GM21526 (cell line): Measurements from ENCODE around the gene TSC2.

Experiments used
- ATAC-seq: cut with Tn5 transposase; IDR thresholded peaks from one replicate; pipeline ENCODE4 v1.9.1; 2021; ENCODE audit warnings: moderate library complexity; ENCODE audit not compliant: unreplicated experiment, low FRiP score

Gene TSC2

DNA sequence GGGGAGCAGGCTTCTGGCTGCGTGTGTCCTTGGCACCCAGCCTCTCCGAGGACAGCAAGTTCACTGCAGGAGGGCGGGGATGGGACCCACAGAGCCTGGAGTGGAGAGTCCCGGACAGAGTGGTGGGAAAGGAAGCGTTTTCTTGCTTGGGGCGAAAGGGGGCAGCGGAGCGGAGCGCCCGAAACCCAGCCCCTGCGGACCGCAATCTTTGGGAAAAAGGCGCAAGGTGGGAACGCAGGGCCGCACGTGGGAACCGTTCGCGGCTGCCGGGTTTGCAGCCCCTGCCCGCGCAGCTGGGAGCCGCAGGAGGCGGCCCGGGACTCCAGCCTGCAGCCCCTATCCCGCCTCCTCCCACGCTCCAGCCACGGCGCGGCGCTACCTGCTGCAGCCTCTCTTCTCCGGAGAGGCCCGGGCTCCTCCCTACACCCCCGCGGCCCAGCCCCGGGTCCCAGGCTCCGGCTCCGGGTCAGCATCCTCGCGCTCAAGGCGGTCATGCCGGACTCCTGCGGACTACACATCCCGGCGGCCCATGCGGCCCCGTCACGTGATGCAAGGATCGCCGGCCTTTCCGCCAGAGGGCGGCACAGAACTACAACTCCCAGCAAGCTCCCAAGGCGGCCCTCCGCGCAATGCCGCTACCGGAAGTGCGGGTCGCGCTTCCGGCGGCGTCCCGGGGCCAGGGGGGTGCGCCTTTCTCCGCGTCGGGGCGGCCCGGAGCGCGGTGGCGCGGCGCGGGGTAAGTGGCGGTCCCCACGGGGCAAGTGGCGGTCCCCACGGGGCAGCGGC is at the start of gene TSC2, which contains the start of gene NTHL1:
Gene TSC2 (plus strand): TSS at position 656 of the 786 bp plus-strand sequence. CDS start 631 bp downstream, outside the sequence.
Gene NTHL1 (minus strand): TSS at position 505 of the 786 bp plus-strand sequence. CDS start 11 bp downstream, at position 494.
- peak; percentile 70 for ATAC-seq

DNA sequence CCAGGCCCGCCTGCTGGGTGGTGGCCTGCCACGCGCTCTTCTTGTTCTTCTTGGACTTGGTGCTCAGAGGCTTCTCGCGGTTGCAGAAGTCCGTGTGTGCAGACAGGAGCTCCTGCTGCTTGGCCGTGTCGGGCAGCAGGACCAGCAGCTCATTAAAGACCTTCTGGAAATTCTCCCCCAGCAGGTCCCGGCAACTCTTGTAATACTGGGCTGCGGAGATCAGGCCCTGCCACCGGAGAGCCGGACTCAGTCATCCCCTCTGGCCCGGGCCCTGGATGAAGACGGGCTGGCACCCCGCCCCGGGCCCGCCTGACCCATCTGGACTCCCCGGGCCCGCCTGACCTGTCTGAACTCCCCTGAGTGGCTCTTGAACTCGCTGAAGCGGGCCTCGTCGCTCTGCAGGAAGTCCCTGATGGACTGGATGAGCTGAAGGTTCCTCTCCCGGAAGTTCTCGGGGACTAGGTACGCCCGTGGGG is 49.4 kb upstream of the TSC2 start:
- ATAC-seq, result no peak

DNA sequence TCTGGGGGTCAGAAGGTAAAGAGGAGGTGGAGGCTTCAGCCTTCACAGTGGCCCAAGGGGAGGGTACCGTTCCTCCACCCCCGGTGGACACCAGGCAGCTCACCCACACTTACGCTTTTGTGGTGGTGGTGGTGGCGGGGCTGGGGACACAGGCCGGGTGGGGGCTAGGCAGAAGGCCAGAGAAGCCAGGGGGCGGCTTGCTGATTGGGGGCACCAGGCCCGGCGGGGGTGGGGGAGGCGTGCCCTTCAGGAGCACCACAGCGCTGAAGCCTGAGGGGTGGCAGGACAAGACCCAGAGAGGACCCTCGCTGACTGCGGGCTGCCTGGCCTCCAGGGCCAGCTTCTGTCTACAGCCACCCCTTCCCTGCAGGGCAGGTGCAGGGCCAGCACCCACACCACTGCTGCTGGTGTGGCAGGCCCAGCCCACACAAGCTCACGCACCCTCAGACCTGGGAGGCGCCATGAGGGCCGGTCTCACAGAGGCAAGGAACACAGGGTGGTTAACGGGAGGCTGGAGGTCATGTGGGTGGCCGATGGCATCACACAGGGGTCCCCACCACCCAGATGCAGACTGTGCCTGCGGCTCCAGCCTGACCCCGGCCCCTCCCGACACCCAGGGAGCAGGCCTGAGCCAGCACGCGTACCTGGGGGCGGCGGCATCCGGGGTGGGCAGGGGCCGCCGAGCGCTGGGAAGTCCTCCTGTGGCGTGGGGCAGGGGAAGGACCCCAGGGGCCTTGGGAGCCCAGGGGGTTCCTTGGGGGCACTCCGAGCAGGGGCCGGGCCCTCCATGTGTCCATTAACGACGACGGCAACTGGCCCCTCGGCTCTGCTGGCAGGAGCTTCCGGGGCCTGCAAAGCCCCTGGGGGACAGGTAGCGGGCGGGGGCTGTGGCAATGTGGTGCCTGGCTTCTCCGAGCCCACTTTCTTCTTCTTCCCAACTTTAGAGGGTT is 48.7 kb upstream of the TSC2 start:
- ATAC-seq, result no peak

DNA sequence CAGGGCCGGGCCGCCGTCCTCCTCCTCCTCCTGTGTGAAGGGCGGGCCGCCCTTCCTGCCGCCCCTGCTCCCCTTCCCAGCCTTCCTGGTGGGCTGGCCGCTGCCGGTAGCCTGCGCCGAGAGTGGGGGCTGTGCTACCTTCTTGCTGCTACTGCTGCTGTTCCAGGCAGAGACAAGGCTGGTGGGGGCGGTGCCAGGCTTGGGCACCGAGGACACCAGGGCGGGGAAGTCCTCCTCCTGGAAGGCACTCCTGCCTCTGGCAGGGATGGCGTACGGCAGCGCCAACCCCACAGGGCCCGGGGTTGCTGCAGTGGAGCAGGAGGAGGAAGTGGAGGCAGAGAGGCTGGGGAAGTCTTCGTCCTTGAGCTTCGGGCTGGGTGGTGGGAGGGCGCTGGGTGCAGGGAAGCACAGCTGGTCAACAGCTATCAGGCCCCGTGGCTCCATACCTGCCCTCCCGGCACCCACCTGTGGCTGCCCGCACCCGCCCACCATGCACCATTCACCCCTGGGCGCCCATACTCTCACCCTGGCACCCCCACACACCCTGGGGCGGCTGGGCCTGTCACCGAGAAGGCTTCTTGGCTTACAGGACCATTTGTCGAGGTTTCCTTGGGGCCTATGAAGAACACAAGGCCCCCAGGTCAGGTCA is 47.8 kb upstream of the TSC2 start:
- ATAC-seq, result no peak

DNA sequence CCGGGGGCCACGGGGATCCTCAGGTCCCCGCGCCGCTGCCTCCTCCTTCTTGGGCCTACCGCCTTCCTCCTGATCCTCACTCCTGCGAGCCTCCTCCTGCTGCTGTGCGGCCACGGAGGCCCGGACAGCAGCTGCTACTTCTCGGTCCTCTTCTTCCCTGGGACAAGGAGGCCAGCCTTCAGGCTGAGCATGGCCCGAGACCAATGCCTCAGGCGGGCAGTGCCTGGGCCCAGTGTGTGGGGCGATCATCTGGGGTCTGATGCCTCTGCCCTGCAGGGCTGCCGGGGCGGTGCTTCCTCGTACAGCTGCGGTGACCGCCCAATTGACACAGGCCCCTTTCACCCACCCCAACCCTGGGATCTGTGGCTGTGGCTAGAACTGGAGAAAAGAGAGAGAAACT is 46.8 kb upstream of the TSC2 start:
- ATAC-seq, result no peak

DNA sequence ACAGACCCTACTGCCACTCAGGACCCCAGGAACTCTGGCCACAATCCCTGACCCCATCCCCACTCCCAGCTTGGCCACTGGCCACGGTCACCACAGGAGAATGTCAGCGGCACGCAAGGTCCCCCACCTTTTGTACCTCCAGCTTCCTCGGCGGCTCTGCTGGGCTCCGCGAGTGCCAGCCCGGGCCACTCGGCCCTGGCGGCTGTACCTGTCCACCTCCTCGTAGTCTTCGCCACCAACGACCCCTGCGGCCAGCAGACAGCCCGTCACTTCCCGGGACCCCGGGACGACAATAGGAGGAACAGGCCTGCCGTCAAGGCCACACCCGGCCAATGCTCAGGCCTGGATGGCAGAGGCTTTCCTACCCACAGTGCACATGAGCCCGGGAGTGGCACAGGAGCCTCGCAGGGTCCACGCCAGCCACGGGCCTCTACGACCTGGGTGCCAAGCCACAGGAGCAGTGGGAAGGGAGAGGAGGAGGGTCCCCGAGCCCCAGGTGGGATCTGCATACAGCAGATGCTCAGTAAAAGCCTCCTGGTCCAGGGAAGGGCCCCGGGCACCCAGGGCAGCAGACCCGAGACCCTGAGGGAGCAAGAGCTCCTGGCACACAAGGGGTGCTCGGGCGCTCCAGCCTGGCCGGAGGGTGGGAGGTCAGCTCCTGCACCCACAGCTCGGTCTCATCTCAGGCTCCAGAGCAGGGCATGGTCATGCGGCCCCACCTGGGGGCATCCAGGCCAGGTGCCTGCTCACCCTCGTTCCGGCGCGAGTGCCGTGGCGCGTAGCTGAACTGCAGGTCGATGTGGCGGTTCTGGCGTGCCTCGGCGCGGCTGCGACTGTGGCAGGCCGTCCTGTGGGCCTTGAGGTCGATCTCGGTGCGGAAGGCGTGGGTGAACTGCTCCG is 46.1 kb upstream of the TSC2 start:
- no peak for ATAC-seq

DNA sequence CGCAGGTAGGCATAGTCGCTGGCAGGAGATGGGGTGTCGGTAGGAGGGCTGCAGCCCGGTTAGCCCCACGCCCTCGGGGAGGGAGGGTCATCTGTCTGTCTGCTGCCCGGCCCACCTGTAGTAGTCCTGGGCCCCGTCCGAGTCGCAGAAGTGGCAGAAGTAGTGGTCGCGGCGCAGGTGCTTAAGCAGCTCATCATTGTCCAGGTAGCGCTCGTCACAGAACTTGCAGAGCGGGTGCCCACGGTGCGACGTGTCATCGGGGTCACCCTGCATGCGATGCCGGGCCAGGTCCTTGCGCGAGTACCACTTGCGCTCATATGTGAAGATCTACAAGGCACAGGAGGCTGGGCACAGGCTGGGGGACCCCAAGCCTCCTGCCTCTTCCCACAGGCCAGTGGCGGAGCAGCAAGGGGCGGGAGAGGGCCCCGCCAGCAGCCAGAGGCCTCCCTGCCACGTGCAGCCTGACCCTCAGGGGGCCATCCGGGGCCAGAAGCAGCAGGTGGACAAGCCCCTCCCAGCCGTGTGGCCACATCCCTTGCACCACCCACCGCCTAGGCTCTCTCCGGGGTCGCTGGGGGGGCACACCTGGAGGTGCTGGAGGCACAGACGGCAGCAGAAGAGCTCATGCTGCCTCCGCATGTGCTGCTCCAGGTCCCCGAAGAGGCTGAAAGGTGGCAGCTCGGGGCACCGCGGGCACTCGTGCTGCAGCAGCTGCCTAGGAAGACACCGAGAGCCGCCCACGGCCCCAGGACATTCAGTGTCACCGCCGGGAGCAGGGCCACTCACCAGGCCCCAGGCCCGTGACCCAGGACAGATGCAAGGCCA is 45.2 kb upstream of the TSC2 start:
- ATAC-seq, result no peak

DNA sequence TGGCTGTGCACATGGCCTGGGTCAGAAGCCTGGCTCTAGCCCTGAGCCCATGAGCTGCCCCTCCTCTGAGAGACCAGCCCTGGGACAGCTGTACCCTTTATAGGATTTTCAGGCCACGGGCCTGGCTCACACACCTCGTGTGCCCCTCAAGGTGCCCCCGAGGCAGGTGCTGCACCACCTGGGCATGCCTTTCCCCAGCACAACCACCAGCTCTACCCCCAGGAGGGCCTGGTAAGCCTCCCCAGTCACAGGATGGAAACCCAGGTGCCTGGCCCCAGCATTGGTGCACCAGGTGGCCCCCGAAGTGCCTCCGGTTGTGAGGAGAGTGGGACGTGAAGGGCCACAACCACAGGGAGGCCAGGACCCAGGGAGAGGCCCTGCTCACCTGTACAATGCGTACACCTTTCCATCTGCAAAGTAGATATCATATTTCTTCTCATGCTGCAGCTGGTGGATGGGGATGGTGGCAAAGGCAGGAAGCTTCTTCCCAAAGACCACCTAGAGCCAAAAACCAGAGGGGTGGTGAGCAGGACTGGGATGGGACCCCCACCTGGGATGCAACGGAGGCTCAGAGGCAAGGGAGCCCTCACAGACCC is 44.5 kb upstream of the TSC2 start:
- ATAC-seq, result no peak

DNA sequence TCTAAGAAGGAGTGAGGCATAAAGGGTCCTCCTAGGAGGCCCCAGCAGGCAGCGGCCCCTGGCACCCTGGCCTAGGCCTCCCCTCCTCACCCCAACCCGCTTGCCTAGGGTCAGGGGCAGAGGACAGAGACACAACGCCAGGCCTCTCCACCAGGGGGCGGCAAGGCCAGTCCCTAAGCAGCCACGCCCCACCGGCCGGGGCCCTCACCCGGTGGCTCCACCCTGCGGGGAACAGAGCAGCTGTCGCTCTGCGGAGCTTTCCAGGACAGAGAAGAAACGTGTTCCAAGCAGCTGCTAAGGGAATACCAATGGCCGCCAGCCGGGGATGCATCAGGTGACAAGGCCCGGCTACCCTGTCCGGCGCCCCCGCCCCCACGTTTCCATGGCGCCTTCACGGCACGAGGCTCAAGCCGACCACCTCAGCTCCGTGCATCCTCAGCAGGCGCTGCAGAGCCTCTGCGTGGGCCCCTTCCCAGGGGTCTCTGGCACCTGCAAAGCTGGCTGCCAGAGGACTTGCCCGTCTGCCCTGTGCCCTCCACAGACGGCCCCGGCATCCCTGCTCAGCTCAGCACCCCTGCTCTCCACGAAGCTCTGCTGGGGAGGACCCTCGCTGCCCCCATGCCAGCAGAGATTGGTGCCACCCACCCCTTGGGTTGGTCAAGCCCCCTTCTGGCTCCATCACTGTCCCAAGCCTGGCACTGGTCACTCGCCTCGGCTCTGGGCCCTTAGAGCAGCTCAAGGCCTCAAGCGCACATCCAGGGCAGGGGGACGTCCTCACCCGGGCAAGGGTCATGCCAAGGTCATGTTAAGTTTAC is 43.8 kb upstream of the TSC2 start:
- ATAC-seq, result no peak

DNA sequence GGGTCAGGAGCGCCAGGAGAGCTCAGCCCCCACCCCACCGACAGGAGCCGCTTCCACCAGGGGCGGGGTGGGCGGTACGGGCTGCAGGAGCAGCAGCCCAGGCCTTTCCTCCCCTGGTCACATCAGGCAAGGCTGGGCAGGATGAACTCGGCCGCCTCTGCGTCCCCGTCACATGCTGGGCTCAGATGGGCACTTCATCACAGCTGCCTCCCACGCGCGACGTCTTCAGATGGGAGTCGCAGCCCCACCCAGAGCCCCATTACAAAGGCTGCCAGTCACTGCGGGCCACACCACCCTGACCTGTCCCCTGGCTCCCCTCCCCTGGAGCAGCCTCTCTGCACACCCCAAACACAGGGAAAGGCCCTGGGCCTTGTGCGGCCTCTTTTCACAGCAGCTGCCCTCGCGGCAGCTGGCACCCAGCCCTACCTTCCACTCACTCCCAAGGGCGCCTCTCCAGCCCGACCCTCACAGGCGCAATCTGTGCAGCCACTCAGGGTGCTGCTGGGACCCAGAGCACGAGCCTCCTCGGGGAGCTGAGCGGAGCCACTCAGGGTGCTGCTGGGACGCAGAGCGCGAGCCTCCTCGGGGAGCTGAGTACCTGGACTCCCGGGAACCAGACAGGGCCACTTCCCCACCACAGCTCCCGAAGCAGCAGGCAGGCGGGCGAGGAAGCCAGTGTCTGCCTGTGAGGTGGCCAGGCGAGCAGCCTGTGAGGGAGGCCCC is 42.8 kb upstream of the TSC2 start:
- ATAC-seq, result no peak

DNA sequence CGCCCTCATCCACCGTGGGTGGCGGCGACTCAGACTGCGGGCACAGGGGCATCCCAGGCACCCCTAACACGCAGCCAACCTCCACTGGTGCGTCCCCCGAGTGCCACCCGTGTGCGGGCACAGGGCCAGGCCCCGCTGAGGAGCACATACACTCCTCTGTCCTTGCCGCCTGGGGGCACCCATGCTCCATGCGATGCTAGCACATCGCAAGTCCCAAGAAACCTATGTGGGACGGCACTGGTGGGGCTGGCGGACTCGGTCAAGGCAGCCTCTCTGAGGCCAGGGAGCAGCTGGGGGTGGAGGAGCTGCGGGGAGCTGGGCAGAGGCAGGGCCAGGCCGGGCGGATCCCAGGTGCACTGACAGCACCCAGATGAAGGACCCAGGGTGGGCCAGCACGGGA is 42.1 kb upstream of the TSC2 start:
- no peak for ATAC-seq

DNA sequence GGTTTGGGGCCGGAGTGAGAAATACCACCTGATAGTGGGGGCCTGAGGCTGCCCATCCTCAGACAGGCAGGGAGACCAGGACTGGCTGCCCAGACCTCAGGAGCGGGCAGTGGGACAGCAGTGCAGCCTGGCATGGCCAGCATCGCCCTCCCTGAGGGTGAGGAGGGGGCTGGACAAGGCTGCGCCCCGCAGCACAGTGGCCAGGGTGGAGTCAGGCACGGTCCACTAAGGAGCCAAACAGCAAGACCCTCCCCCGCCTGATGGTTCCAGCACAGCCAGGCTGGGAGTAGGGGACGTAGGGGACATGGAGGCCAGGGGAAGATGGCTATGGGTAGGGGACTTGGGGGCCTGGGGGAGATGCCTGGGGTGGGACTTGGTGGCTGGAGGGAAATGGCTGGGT is 41.5 kb upstream of the TSC2 start:
- ATAC-seq, result no peak

DNA sequence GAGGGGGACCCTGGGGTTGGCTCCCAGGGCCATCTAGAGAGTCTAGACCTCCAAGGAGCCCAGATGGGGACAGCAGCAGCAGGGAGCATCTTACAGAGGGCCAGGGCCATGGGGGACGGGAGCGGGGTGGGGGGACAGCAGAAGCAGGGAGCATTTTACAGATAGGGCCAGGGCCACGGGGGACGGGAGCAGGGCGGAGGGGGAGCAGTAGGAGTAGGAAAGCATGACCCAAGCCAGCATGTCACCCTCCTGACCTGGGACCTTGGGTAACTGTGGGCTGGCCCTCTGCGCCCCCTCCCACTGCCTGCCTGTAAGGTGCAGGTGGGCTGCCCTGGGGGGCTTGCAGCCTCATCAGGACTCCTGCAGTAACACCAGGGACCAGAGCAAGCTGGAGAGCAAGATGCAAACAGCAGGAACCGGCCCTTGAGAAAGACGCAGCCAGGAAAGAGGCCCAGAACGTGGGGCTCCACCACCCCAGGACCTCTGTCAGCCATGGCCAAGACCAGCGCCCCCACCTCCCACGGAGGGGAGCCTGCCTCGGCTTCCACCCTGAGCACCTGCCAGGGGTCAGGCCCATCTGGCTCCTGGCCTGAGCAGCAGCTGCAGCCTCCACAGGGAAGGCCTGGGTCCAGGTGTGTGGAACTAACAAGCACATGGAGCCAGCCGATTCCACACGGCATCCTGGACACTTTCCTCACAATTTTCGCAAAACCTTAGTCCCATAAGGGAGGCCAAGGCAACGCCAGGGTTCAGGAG is 40.5 kb upstream of the TSC2 start:
- no peak for ATAC-seq

DNA sequence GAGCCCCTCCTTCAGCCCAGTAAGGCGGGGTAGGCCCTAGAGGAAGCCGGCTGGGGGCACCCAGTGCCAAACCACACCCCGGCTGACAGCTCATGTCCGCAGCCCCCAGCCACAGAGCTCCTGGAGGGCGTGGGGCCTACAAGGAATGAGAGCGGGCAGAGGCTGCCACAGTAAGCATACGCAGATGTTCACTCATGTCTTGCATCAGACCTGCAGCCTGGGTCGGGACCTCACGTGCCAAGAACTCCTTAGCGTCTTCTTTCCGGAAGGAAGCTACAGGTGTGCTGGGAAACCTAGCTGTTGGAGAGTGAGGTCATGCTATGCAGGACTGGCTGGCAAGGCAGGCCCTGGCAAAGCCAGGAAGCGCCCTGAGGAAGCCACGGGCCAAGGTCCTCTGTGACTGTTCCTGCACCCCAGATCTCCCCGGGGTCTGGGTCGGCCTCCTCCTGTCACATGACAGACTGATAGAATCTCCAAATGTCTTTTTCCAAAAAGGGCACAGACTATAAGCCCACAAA is 39.7 kb upstream of the TSC2 start:
- ATAC-seq, result no peak

DNA sequence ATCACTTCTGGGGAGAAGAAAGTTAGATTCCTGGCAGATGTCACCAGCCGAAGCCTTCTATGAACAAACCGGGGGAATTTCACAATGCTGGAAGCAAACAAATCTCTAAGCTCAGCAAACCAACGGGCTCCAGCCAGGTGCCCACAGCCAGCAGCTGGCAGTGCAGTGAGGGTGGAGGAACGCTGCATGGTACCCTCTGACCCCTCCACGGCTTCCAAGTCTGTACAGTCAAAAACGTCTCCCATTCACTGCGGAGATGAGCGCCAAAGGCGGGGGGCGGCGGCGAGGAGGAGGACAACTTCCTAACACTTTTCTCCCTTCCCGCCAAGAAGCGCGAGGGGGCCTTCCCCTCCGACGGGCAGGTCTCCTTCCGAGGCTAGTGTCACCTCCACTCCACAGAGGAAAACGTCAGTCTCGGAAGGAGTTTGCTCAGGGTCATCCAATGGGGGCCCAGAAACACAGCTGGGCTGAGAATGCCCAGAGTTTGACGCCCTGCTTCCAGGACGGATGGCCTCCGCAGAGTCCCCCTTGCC is 39.1 kb upstream of the TSC2 start:
- ATAC-seq, result no peak

DNA sequence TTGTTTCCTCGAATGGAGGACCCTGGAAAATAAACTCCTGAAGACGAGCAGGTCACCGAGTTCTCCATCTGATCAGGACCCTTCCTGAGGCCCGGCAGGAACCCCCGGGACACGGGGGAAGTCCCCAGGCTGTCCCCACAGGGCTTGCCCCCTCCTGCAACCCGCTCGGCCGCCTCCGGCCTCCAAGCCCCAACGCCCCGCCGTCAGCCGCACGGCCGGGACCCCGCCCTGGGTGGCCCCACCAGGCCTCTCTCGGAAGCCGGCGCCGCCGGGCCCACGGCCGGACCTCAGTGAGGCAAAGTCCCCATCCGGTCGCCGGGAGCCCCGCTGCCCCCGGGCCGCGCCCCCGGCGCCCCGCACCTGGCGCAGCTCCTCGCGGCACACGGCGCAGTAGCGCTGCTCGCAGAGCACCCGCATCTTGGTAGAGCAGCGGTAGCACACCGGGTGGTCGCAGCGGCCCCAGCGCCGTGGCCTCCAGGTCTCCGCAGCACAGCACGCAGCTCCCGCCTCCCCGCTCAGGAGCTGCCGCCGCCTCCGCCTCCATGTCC is 38.5 kb upstream of the TSC2 start:
- ATAC-seq, result peak; percentile 18
